Ishikawa (cell line): ENCODE data around the gene USP7.

Experiments
- CEBPB ChIP-seq: IDR thresholded peaks from 2 replicates; pipeline ENCODE4 v1.6.1; 2012
- CREB1 ChIP-seq: IDR thresholded peaks from 2 replicates; pipeline ENCODE4 v1.6.1; 2012; ENCODE audit warnings: low read depth
- EGR1 ChIP-seq: IDR thresholded peaks from 2 replicates; pipeline ENCODE4 v1.6.1; 2012
- EP300 ChIP-seq: IDR thresholded peaks from 2 replicates; pipeline ENCODE4 v1.6.1; 2012; ENCODE audit warnings: borderline replicate concordance
- FOXM1 ChIP-seq: IDR thresholded peaks from 2 replicates; pipeline ENCODE4 v1.6.1; 2012; ENCODE audit warnings: low read depth, borderline replicate concordance
- MAX ChIP-seq: IDR thresholded peaks from 2 replicates; pipeline ENCODE4 v1.6.1; 2012
- NFIC ChIP-seq: IDR thresholded peaks from 2 replicates; pipeline ENCODE4 v1.6.1; 2012
- RAD21 ChIP-seq: IDR thresholded peaks from 2 replicates; pipeline ENCODE4 v1.6.1; 2012; ENCODE audit warnings: low read depth
- REST ChIP-seq: IDR thresholded peaks from 2 replicates; pipeline ENCODE4 v1.6.1; 2012; ENCODE audit warnings: low read depth, mild to moderate bottlenecking
- TAF1 ChIP-seq: IDR thresholded peaks from 2 replicates; pipeline ENCODE4 v1.6.1; 2012; ENCODE audit warnings: low read depth, mild to moderate bottlenecking
- TCF12 ChIP-seq: IDR thresholded peaks from 2 replicates; pipeline ENCODE4 v1.6.1; 2012; ENCODE audit warnings: low read depth
- TEAD4 ChIP-seq: IDR thresholded peaks from 2 replicates; pipeline ENCODE4 v1.6.1; 2012
- USF1 ChIP-seq: IDR thresholded peaks from 2 replicates; pipeline ENCODE4 v1.6.1; 2012
- YY1 ChIP-seq: IDR thresholded peaks from 2 replicates; pipeline ENCODE4 v1.6.1; 2012; ENCODE audit warnings: low read depth
- ZBTB7A ChIP-seq: IDR thresholded peaks from 2 replicates; pipeline ENCODE4 v1.6.1; 2012; ENCODE audit warnings: low read depth

The USP7 gene

GRCh38 chr16:8964462-8964861 lies 756 bp upstream of the USP7 start:
- TF ChIP-seq EGR1 (no peak), CEBPB (no peak), TCF12 (no peak), NFIC (no peak), TAF1 (no peak), FOXM1 (no peak), ZBTB7A (no peak), TEAD4 (no peak), EP300 (no peak), MAX (no peak)

DNA sequence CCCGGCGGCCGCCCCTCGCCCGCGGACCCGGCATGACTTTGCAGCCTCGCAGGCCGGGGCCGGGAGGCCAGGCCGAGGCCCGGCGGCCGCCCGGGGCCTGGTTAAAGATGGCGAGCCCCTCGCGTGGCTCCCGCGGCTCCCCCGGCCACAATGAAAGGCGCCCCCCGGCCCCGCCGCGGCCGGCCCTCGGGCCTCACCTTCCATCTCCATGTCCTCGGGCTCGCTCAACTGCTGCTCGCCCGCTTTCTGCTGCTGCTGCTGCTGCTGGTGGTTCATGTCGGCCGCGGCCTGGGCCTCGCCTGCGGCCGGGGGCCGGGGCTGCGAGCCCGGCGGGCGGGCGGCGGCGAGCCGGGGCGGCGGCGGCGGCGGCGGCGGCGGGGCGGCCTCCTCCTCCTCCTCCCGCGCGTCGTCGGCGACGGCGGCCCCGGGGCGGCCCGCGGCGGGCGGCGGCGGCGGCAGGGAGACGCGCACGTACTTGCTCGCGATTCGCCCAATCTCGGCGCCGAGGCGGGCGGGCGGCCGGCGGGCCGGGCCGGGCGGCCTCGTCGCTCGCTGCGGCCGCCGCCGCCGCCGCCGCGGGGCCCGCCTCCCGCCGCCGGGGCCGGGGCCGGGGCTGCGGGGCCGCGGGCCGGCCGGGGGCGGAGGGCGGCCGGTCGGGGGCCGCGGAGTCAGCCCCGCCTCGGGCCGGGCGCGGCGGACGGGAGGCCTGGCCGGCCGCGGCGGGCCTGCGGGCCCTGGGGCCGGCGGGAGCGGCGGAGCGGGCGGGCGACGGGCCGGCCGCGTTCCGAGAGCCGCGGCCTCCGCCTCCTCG lies 491 bp downstream of the USP7 start:
- TF ChIP-seq FOXM1 = no peak
- TF ChIP-seq RAD21 = no peak
- TF ChIP-seq CREB1 = no peak
- TF ChIP-seq CEBPB = no peak
- TF ChIP-seq EP300 = no peak
- TF ChIP-seq MAX = no peak
- no peak for TF ChIP-seq TAF1
- no peak for TF ChIP-seq EGR1
- TF ChIP-seq TCF12 = no peak
- TF ChIP-seq REST = no peak
- no peak for TF ChIP-seq YY1
- TF ChIP-seq USF1 = no peak

GRCh38 chr16:8962393-8963009 lies 1.2 kb downstream of the USP7 start:
- TF ChIP-seq CREB1 = no peak
- no peak for TF ChIP-seq USF1
- TF ChIP-seq TEAD4 = no peak
- TF ChIP-seq TAF1 = no peak
- no peak for TF ChIP-seq TCF12
- TF ChIP-seq MAX = peak; percentile 71; the same call in 1 of the 2 replicates

DNA sequence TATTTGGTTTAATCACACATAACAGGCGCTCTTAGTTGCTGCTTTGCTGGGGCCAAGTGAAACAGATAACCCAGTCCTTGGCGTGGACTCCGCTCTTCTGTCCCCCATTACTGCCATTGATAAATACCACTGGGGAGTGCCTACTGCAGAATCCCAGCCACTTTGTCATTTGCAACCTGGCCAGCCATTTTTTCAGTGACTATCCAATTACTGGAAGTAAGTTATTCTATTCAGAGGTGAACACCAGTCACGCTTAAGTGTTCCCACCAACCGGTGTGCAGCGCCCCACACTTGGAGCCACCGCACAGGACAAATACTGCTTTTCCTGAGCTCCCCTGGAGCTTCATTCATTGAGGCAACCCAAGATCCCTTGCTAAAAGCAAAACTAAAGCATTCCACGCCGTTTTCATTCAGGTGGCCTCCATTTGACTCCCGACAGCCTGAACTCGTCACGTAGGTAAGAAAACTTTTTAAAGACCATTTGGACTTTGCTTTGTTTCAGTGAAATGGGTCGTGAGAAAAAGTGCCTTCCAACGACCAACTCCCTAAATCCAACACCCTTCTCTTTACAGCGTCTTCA lies 1.8 kb downstream of the USP7 start:
- TF ChIP-seq CREB1 (no peak), REST (no peak), USF1 (no peak), EP300 (no peak), YY1 (no peak), RAD21 (no peak), TCF12 (no peak)

- TF ChIP-seq USF1 (no peak), MAX (no peak), YY1 (no peak), TEAD4 (no peak)
Measured at GRCh38 chr16:8960788-8961109, 3.0 kb downstream of the USP7 start.
